CD4-positive, alpha-beta memory T cell (primary cell): ENCODE data around the gene SNTG2. TPM values are rescaled to one million over a fixed set of nuclear protein-coding genes. Genes with fewer than 3 reads are reported as not detected.

Experiments
- CTCF ChIA-PET: fragments of 350-600 bp; sonication (Branson Sonifier 250); formaldehyde crosslinking; loops from one replicate; lab custom pipeline; 2021; ENCODE audit warnings: inconsistent platforms; ENCODE audit not compliant: partially characterized antibody; lab: Charles Lee
- POLR2A ChIA-PET: fragments of 350-600 bp; sonication (Branson Sonifier 250); formaldehyde crosslinking; loops from one replicate; lab custom pipeline; 2021; ENCODE audit not compliant: partially characterized antibody; lab: Charles Lee
- DNase-seq, 5 donors: peaks; one replicate each; pipeline versions ENCODE4 v3.0.0 to v3.0.0-alpha.2; 2020 to 2022; ENCODE audit warnings: mixed read lengths in 1 of 5
- H3K27ac ChIP-seq: one replicate; pipeline ENCODE4 v1.7.0; 2013; ENCODE audit warnings: low read depth, low read length
- H3K27me3 ChIP-seq: 2 replicates; pipeline ENCODE4 v1.7.0; 2013; ENCODE audit warnings: mild to moderate bottlenecking, low read length, moderate library complexity; ENCODE audit not compliant: insufficient read depth
- H3K36me3 ChIP-seq: 2 replicates; pipeline ENCODE4 v1.7.0; 2013; ENCODE audit warnings: mild to moderate bottlenecking, low read length, moderate library complexity; ENCODE audit not compliant: insufficient read depth
- H3K4me1 ChIP-seq: 2 replicates; pipeline ENCODE4 v1.7.0; 2013; ENCODE audit warnings: mild to moderate bottlenecking, low read length, moderate library complexity; ENCODE audit not compliant: insufficient read depth
- H3K4me3 ChIP-seq, 2 donors: one replicate each; pipeline ENCODE4 v1.7.0; 2013; ENCODE audit warnings: low read length in 2 of 2, mild to moderate bottlenecking in 1 of 2
- H3K9me3 ChIP-seq, 2 donors: one replicate each; pipeline ENCODE4 v1.7.0; 2013; ENCODE audit warnings: low read length in 2 of 2, control low read depth in 1 of 2; ENCODE audit not compliant: control insufficient read depth in 1 of 2
- H3K27ac Mint-ChIP-seq, 7 donors: one replicate each; pipeline ENCODE4 v1.8.0; 2020 to 2021; ENCODE audit warnings: mixed read lengths in 7 of 7, mild to moderate bottlenecking in 6 of 7, inconsistent platforms in 3 of 7, moderate library complexity in 3 of 7
- H3K27me3 Mint-ChIP-seq, 2 donors: one replicate each; pipeline ENCODE4 v1.8.0; 2020 to 2021; ENCODE audit warnings: mixed read lengths in 2 of 2
- H3K36me3 Mint-ChIP-seq, 2 donors: one replicate each; pipeline ENCODE4 v1.8.0; 2020 to 2021; ENCODE audit warnings: mixed read lengths in 2 of 2, inconsistent platforms in 1 of 2, mild to moderate bottlenecking in 1 of 2
- H3K4me1 Mint-ChIP-seq, 4 donors: one replicate each; pipeline ENCODE4 v1.8.0; 2020 to 2021; ENCODE audit warnings: mixed read lengths in 4 of 4, mild to moderate bottlenecking in 1 of 4
- H3K4me3 Mint-ChIP-seq, 8 donors: one replicate each; pipeline ENCODE4 v1.8.0; 2020 to 2021; ENCODE audit warnings: mixed read lengths in 8 of 8, mild to moderate bottlenecking in 7 of 8, moderate library complexity in 6 of 8, inconsistent platforms in 3 of 8
- H3K9me3 Mint-ChIP-seq, 8 donors: one replicate each; pipeline ENCODE4 v1.8.0; 2020 to 2021; ENCODE audit warnings: mixed read lengths in 8 of 8, mild to moderate bottlenecking in 5 of 8, inconsistent platforms in 3 of 8, moderate library complexity in 1 of 8
- intact Hi-C: fragments of 100-400 bp; cut with micrococcal nuclease; formaldehyde crosslinking; loops from one replicate; pipeline ENCODE4 v1.15.1; 2023
- polyA plus RNA-seq, 2 donors: library from polyadenylated mRNA; unstranded; fragments of 300-500 nt; fragmentation: Illumina TruSeq; gene quantifications; one replicate each; pipeline ENCODE4 v1.2.3, GENCODE V29; 2021
- total RNA-seq, 2 experiments: library from RNA; stranded (reverse); gene quantifications; one replicate each; pipeline ENCODE4 v1.2.3, GENCODE V29; 2021

The SNTG2 gene
- total and polyA plus RNA-seq, 4 experiments from 2014 or later: 0.55 to 1.3 (median 0.96) TPM; not detected in 1

GRCh38 chr2:1017827-1018226 is 67.2 kb downstream of the SNTG2 start:
- H3K4me1 ChIP-seq: no peaks in the 10 kb centered on the region
- no peaks in the 10 kb centered on the region for H3K27me3 ChIP-seq
- H3K27ac ChIP-seq: no peak overlapping the region
- H3K27me3 Mint-ChIP-seq: peaks cover 0 to 1% of the 10 kb centered on the region in 2 donors
- no peak overlapping the region for H3K27ac Mint-ChIP-seq
- H3K36me3 ChIP-seq: no peaks in the 10 kb centered on the region
- CTCF ChIA-PET: no interaction called here
- H3K36me3 Mint-ChIP-seq: no peaks in the 10 kb centered on the region
- intact Hi-C loops: no loop called here
- POLR2A ChIA-PET: no interaction called here
- no peaks in the 10 kb centered on the region for H3K9me3 Mint-ChIP-seq
- H3K4me3 ChIP-seq: no peak overlapping the region
- no peak for DNase-seq
- H3K9me3 ChIP-seq: no peaks in the 10 kb centered on the region
- H3K4me1 Mint-ChIP-seq: peaks cover 0 to 2% (median 0%) of the 10 kb centered on the region in 4 donors
- H3K4me3 Mint-ChIP-seq: no peak overlapping the region

GRCh38 chr2:1020206-1020605 is 69.6 kb downstream of the SNTG2 start:
- intact Hi-C loops: no loop called here
- H3K4me3 Mint-ChIP-seq: no peak overlapping the region

GRCh38 chr2:1022178-1022577 is 71.5 kb downstream of the SNTG2 start:
- Mint-ChIP-seq H3K4me1 (peaks cover 0 to 2% (median 0%) of the 10 kb centered on the region in 4 donors), H3K4me3 (no peak overlapping the region), H3K9me3 (no peaks in the 10 kb centered on the region), H3K27me3 (peaks cover 0 to 3% of the 10 kb centered on the region in 2 donors), H3K27ac (no peak overlapping the region), H3K36me3 (no peaks in the 10 kb centered on the region)
- Histone ChIP-seq H3K27me3 (no peaks in the 10 kb centered on the region), H3K27ac (no peak overlapping the region), H3K36me3 (no peaks in the 10 kb centered on the region), H3K9me3 (no peaks in the 10 kb centered on the region), H3K4me3 (no peak overlapping the region), H3K4me1 (no peaks in the 10 kb centered on the region)
- CTCF ChIA-PET: no interaction called here
- POLR2A ChIA-PET: no interaction called here
- intact Hi-C loops: no loop called here
- no peak for DNase-seq

More at GRCh38 chr2:1020206-1020605, 69.6 kb downstream of the SNTG2 start:
- no peaks in the 10 kb centered on the region for H3K9me3 ChIP-seq
- Mint-ChIP-seq H3K9me3 (no peaks in the 10 kb centered on the region), H3K4me1 (peaks cover 0 to 2% (median 0%) of the 10 kb centered on the region in 4 donors), H3K27me3 (no peaks in the 10 kb centered on the region), H3K27ac (no peak overlapping the region), H3K36me3 (no peaks in the 10 kb centered on the region)
- no peak overlapping the region for H3K4me3 ChIP-seq
- no peaks in the 10 kb centered on the region for H3K36me3 ChIP-seq
- H3K27ac ChIP-seq: no peak overlapping the region
- no peak for DNase-seq
- H3K27me3 ChIP-seq: no peaks in the 10 kb centered on the region
- H3K4me1 ChIP-seq: no peaks in the 10 kb centered on the region
- POLR2A ChIA-PET: no interaction called here
- CTCF ChIA-PET: interaction anchor here (1.3 kb wide), 1 partner anchor 9 kb away, joined by 4 read pairs; no protein-coding TSS in a partner anchor

- peaks cover 0 to 2% (median 0%) of the 10 kb centered on the region in 4 donors for H3K4me1 Mint-ChIP-seq
- H3K9me3 ChIP-seq: no peaks in the 10 kb centered on the region
- no peaks in the 10 kb centered on the region for H3K4me1 ChIP-seq
- peaks cover 0 to 3% of the 10 kb centered on the region in 2 donors for H3K27me3 Mint-ChIP-seq
- no peak overlapping the region for H3K27ac Mint-ChIP-seq
- intact Hi-C loops: no loop called here
- H3K36me3 ChIP-seq: no peaks in the 10 kb centered on the region
- no peaks in the 10 kb centered on the region for H3K27me3 ChIP-seq
- ChIA-PET CTCF (no interaction called here), POLR2A (no interaction called here)
- H3K36me3 Mint-ChIP-seq: no peaks in the 10 kb centered on the region
- H3K4me3 Mint-ChIP-seq: no peak overlapping the region
- no peaks in the 10 kb centered on the region for H3K9me3 Mint-ChIP-seq
- DNase-seq: no peak
- no peak overlapping the region for H3K4me3 ChIP-seq
- no peak overlapping the region for H3K27ac ChIP-seq
Observed at GRCh38 chr2:1024981-1025380, 74.3 kb downstream of the SNTG2 start.

- H3K36me3 Mint-ChIP-seq: no peaks in the 10 kb centered on the region
- intact Hi-C loops: no loop called here
- Histone ChIP-seq H3K9me3 (no peaks in the 10 kb centered on the region), H3K4me1 (no peaks in the 10 kb centered on the region), H3K36me3 (no peaks in the 10 kb centered on the region), H3K27me3 (no peaks in the 10 kb centered on the region), H3K4me3 (no peak overlapping the region), H3K27ac (no peak overlapping the region)
- no peak overlapping the region for H3K4me3 Mint-ChIP-seq
- H3K4me1 Mint-ChIP-seq: peaks cover 0 to 1% (median 0%) of the 10 kb centered on the region in 4 donors
- no peaks in the 10 kb centered on the region for H3K9me3 Mint-ChIP-seq
- H3K27me3 Mint-ChIP-seq: peaks cover 0 to 3% of the 10 kb centered on the region in 2 donors
- no peak overlapping the region for H3K27ac Mint-ChIP-seq
- DNase-seq: no peak
- ChIA-PET POLR2A (no interaction called here), CTCF (no interaction called here)
Observed at GRCh38 chr2:1026141-1026540, 75.5 kb downstream of the SNTG2 start.

- Mint-ChIP-seq H3K27me3 (peaks cover 0 to 3% of the 10 kb centered on the region in 2 donors), H3K36me3 (no peaks in the 10 kb centered on the region), H3K4me3 (no peak overlapping the region), H3K4me1 (peaks cover 4 to 12% (median 9%) of the 10 kb centered on the region in 4 donors), H3K9me3 (no peaks in the 10 kb centered on the region), H3K27ac (no peak overlapping the region)
- Histone ChIP-seq H3K27me3 (no peaks in the 10 kb centered on the region), H3K27ac (no peak overlapping the region), H3K9me3 (no peaks in the 10 kb centered on the region), H3K4me3 (no peak overlapping the region), H3K36me3 (no peaks in the 10 kb centered on the region), H3K4me1 (peaks cover 7% of the 10 kb centered on the region)
- CTCF ChIA-PET: interaction anchor here (1.3 kb wide), 1 partner anchor 8 kb away, joined by 4 read pairs; no protein-coding TSS in a partner anchor
- DNase-seq: no peak
- intact Hi-C loops: no loop called here
- POLR2A ChIA-PET: no interaction called here
Observed at GRCh38 chr2:1028831-1029230, 78.2 kb downstream of the SNTG2 start.

GRCh38 chr2:1032030-1032429 is 81.4 kb downstream of the SNTG2 start:
- no peaks in the 10 kb centered on the region for H3K36me3 ChIP-seq
- H3K4me3 ChIP-seq: no peak overlapping the region

More at GRCh38 chr2:1032030-1032429, 81.4 kb downstream of the SNTG2 start:
- POLR2A ChIA-PET: no interaction called here
- H3K27ac ChIP-seq: no peak overlapping the region
- intact Hi-C loops: no loop called here
- peak overlapping the region; percentile 83 to 92 (median 90) for H3K4me3 Mint-ChIP-seq
- H3K9me3 ChIP-seq: no peaks in the 10 kb centered on the region
- peaks cover 7% of the 10 kb centered on the region for H3K4me1 ChIP-seq
- H3K27me3 ChIP-seq: no peaks in the 10 kb centered on the region
- DNase-seq: peak in 2 of 5 donors; percentile 19 to 24
- no peaks in the 10 kb centered on the region for H3K27me3 Mint-ChIP-seq
- peaks cover 4 to 12% (median 9%) of the 10 kb centered on the region in 4 donors for H3K4me1 Mint-ChIP-seq
- CTCF ChIA-PET: no interaction called here
- H3K9me3 Mint-ChIP-seq: peaks cover 0 to 2% (median 0%) of the 10 kb centered on the region in 8 donors
- H3K36me3 Mint-ChIP-seq: no peaks in the 10 kb centered on the region
- H3K27ac Mint-ChIP-seq: peak overlapping the region; percentile 72 to 98 (median 90)
